22Rv1 (cell line): ENCODE measurements around the gene MED27.

Experiments used
- CTCF ChIP-seq: fragments of 450-650 bp; IDR thresholded peaks from 2 replicates; pipeline ENCODE4 v1.5.1; 2017; ENCODE audit warnings: mild to moderate bottlenecking
- ZFX ChIP-seq: fragments of 450-650 bp; IDR thresholded peaks from 2 replicates; pipeline ENCODE4 v1.6.1; 2017; ENCODE audit warnings: antibody characterized with exemption, borderline replicate concordance

GRCh38 chr9:131997779-131998178, 81.9 kb downstream of the MED27 start:
- no peak for TF ChIP-seq CTCF
- TF ChIP-seq ZFX, result no peak
